Sigmoid colon (tissue), 7 donors: ENCODE data around the gene ATXN7L3. TPM values are rescaled to one million over a fixed set of nuclear protein-coding genes. Genes with fewer than 3 reads are reported as not detected.

Source experiments
- DNase-seq: peaks from one replicate; pipeline ENCODE4 v3.0.0-alpha.2; 2019
- H3K27ac ChIP-seq, 4 donors: fragments of 200-600 bp; sonication (generic); one replicate each; pipeline ENCODE4 v1.5.1; 2016 to 2019; ENCODE audit warnings: mild to moderate bottlenecking in 1 of 4
- H3K27me3 ChIP-seq, 3 donors: fragments of 200-600 bp; sonication (generic); one replicate each; pipeline ENCODE4 v1.5.1; 2019; ENCODE audit warnings: mild to moderate bottlenecking in 1 of 3
- H3K36me3 ChIP-seq, 4 donors: fragments of 200-600 bp; sonication (generic); one replicate each; pipeline ENCODE4 v1.5.1; 2016 to 2019
- H3K4me1 ChIP-seq, 4 donors: fragments of 200-600 bp; sonication (generic); one replicate each; pipeline ENCODE4 v1.5.1; 2017 to 2019
- H3K4me3 ChIP-seq, 4 donors: fragments of 200-600 bp; sonication (generic); one replicate each; pipeline ENCODE4 v1.5.1; 2017 to 2019; ENCODE audit warnings: mild to moderate bottlenecking in 2 of 4, moderate library complexity in 1 of 4
- H3K9me3 ChIP-seq, 4 donors: fragments of 200-600 bp in 3 of 4; sonication (generic) in 3 of 4; one replicate each; pipeline versions ENCODE4 v1.5.1 to v1.6.1; 2013 to 2019
- EP300 ChIP-seq, 4 donors: sonication (generic); formaldehyde crosslinking; IDR thresholded peaks; one replicate each; pipeline ENCODE4 v1.6.1; 2017; ENCODE audit warnings: antibody characterized with exemption in 4 of 4
- POLR2A ChIP-seq, 2 donors: fragments of 450-650 bp; IDR thresholded peaks; one replicate each; pipeline ENCODE4 v1.6.1; 2016; ENCODE audit warnings: antibody characterized with exemption in 2 of 2, mild to moderate bottlenecking in 2 of 2, moderate library complexity in 2 of 2
- POLR2AphosphoS5 ChIP-seq, 4 donors: sonication (generic); formaldehyde crosslinking; IDR thresholded peaks; one replicate each; pipeline ENCODE4 v1.6.1; 2017; ENCODE audit warnings: antibody characterized with exemption in 4 of 4
- WGBS, 2 donors: extraction: QIAGEN DNeasy Blood & Tissue Kit; methylation state at CpG; one replicate each; pipeline ENCODE4 v1.1.7; 2013; 5-methylcytosine and 5-hydroxymethylcytosine counted together
- intact Hi-C: fragments of 100-400 bp; cut with DNase I; formaldehyde crosslinking; loops from one replicate; pipeline ENCODE4 v1.15.1; 2023
- polyA plus RNA-seq, 3 donors: library from polyadenylated mRNA; stranded (reverse); fragments of 200-250 nt; gene quantifications; one replicate each; pipeline ENCODE4 v1.2.3, GENCODE V29; 2013
- total RNA-seq, 4 donors: library from RNA; depleted of rRNA; stranded (reverse); fragments of >200 nt; gene quantifications; one replicate each; pipeline ENCODE4 v1.1.0, GENCODE V29; 2016
- TF ChIP-seq, protein P1 (sequence below), 4 experiments: fragments of 450-650 bp in 3 of 4; fragments of 200-600 bp in 1 of 4; IDR thresholded peaks; one replicate each; pipeline ENCODE4 v1.5.1; 2016 to 2019; ENCODE audit warnings: antibody characterized with exemption in 4 of 4, mild to moderate bottlenecking in 3 of 4, moderate library complexity in 2 of 4
- donor health status: healthy with polysubstance abuse.
- donor health status: Bipolar disorder and iron deficiency.
- donor health status: healthy.

Gene ATXN7L3
- total and polyA plus RNA-seq, 7 donors, result 26.4 to 59.8 (median 36.6) TPM

DNA sequence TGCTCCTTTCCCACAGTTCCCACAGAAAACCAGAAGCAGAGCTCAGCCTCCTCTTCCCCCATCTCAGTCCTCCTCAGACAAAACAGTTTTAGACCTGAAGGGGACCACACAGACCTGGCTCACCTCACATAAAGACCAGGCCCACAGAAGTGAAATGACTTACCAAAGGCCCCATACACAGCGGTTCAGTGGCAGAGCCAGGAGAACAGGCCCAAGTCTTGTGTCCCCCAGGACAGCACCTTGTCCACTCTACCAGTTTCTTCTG, 14.5 kb upstream of the ATXN7L3 start:
- DNase-seq, result no peak
- intact Hi-C loops, result loop anchor here (5.0 to 10.0 kb wide), 2 partner anchors 133 to 291 kb away; partner anchors contain the start of genes GPATCH8 and GRN
- Histone ChIP-seq H3K4me1 (peaks cover 0 to 60% (median 34%) of the 10 kb centered on the region in 4 donors), H3K4me3 (no peak overlapping the region), H3K27me3 (no peaks in the 10 kb centered on the region), H3K36me3 (peaks cover 25 to 63% (median 44%) of the 10 kb centered on the region in 4 donors), H3K9me3 (no peaks in the 10 kb centered on the region), H3K27ac (no peak overlapping the region)
- TF ChIP-seq POLR2A (IDR thresholded peaks at IDR 0.05) (no peak), EP300 (IDR thresholded peaks at IDR 0.05) (no peak), POLR2AphosphoS5 (IDR thresholded peaks at IDR 0.05) (no peak)
- TF ChIP-seq, protein P1, sequence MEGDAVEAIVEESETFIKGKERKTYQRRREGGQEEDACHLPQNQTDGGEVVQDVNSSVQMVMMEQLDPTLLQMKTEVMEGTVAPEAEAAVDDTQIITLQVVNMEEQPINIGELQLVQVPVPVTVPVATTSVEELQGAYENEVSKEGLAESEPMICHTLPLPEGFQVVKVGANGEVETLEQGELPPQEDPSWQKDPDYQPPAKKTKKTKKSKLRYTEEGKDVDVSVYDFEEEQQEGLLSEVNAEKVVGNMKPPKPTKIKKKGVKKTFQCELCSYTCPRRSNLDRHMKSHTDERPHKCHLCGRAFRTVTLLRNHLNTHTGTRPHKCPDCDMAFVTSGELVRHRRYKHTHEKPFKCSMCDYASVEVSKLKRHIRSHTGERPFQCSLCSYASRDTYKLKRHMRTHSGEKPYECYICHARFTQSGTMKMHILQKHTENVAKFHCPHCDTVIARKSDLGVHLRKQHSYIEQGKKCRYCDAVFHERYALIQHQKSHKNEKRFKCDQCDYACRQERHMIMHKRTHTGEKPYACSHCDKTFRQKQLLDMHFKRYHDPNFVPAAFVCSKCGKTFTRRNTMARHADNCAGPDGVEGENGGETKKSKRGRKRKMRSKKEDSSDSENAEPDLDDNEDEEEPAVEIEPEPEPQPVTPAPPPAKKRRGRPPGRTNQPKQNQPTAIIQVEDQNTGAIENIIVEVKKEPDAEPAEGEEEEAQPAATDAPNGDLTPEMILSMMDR (IDR thresholded peaks at IDR 0.05), result no peak
- 93 to 98% methylated on average over 1 of the region's 1 CpG for WGBS, 2 donors

DNA sequence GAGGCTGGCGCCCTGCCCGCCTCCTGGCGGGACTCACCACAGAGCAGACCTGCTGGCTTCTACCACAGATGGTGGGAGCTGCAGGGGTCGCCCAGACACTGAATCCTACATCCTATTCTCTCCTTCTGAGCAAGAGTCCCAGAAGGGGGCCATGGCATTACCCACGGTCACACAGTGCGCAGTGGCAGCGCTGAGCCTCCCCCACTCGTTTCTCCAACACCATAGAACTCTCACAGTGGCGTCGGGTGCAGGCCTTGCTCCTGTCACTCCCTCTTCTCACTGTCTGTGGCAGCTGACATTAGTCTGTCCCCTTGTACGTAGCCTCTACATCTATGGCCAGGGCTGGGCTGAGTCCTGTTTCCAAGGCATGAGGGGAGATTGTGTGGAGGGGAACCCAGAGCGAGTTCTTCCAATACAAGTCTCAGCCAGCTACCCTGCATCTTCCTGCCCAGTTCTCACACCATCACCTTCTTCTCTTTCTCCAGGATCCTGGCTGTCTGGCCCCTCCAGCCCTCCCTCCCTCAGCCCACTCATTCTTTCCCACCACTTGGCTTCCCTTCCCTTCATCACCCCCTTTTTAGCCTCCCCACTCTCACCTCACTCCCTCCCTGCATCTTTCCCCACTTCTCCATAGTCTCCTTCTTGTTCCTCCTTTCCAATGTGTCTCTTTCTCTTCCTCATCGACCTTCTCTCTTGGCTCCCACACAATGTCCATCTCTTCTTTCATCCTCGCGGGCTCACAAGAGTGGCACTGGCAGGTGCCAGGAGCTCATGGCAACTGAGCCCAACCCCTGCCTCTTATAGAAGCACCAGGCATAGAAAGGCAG, 13.9 kb upstream of the ATXN7L3 start:
- intact Hi-C loops, result loop anchor here (5.0 to 10.0 kb wide), 2 partner anchors 134 to 291 kb away; partner anchors contain the start of genes GPATCH8 and GRN
- Histone ChIP-seq H3K4me3 (no peak overlapping the region), H3K9me3 (no peaks in the 10 kb centered on the region), H3K27me3 (no peaks in the 10 kb centered on the region), H3K27ac (no peak overlapping the region), H3K4me1 (peaks cover 0 to 60% (median 34%) of the 10 kb centered on the region in 4 donors), H3K36me3 (peaks cover 27 to 69% (median 49%) of the 10 kb centered on the region in 4 donors)
- no peak for DNase-seq
- TF ChIP-seq POLR2A (IDR thresholded peaks at IDR 0.05), result no peak
- TF ChIP-seq, protein P1 (IDR thresholded peaks at IDR 0.05), result no peak
- TF ChIP-seq EP300 (IDR thresholded peaks at IDR 0.05), result no peak
- 89 to 90% methylated on average over 15 of the region's 15 CpGs for WGBS, 2 donors

DNA sequence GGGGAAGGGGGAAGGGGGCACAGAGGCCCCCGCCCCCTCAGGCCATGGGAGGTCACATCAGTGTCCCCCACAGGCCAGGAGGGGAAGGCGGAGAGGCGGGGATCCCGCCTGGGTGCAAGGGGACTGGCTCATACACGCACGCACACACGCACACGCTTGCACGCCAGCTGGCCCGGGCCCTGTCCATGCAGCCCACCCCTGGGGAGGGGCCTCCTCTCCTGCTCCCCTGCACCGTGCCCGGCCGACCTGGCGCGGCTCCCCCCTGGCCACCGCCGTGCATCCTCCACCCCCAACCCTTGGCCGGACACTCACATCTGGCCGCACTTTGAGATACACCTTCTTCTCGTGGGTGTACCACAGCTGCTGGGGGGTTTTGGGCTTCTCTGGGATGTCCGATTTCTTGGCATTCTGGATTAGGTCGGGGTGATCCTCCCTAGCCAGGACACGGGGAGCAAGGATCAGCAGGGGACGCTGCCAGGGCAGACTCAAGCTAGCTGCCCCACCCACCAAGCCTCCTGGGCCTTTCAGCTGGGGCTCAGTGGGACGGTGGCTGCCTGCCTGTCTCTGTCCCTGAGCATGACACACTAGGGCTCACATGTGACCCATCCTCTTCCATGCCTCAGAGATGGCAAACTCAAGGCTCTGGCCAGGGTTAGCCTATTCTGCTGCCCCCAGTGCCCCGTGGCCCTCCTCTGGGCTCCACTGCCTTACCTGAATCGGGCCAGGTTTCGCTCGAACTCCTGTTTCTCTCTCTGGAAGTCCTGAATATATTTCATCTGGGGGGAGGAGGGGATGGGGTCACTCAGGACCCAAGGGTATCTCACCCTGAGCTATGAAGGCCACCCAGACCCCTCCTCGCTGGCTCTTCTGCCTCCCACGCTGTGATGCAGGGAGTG, 13.1 kb upstream of the ATXN7L3 start:
- Histone ChIP-seq H3K4me3 (no peak overlapping the region), H3K9me3 (no peaks in the 10 kb centered on the region), H3K4me1 (peaks cover 0 to 54% (median 29%) of the 10 kb centered on the region in 4 donors), H3K36me3 (peaks cover 32 to 77% (median 54%) of the 10 kb centered on the region in 4 donors), H3K27ac (no peak overlapping the region), H3K27me3 (no peaks in the 10 kb centered on the region)
- intact Hi-C loops, result loop anchor here (5.0 to 10.0 kb wide), 2 partner anchors 135 to 292 kb away; partner anchors contain the start of genes GPATCH8 and GRN
- TF ChIP-seq EP300 (IDR thresholded peaks at IDR 0.05) (no peak), POLR2AphosphoS5 (IDR thresholded peaks at IDR 0.05) (no peak)
- TF ChIP-seq, protein P1 (IDR thresholded peaks at IDR 0.05), result no peak
- 82 to 84% methylated on average over 31 of the region's 31 CpGs for WGBS, 2 donors
- no peak for DNase-seq

DNA sequence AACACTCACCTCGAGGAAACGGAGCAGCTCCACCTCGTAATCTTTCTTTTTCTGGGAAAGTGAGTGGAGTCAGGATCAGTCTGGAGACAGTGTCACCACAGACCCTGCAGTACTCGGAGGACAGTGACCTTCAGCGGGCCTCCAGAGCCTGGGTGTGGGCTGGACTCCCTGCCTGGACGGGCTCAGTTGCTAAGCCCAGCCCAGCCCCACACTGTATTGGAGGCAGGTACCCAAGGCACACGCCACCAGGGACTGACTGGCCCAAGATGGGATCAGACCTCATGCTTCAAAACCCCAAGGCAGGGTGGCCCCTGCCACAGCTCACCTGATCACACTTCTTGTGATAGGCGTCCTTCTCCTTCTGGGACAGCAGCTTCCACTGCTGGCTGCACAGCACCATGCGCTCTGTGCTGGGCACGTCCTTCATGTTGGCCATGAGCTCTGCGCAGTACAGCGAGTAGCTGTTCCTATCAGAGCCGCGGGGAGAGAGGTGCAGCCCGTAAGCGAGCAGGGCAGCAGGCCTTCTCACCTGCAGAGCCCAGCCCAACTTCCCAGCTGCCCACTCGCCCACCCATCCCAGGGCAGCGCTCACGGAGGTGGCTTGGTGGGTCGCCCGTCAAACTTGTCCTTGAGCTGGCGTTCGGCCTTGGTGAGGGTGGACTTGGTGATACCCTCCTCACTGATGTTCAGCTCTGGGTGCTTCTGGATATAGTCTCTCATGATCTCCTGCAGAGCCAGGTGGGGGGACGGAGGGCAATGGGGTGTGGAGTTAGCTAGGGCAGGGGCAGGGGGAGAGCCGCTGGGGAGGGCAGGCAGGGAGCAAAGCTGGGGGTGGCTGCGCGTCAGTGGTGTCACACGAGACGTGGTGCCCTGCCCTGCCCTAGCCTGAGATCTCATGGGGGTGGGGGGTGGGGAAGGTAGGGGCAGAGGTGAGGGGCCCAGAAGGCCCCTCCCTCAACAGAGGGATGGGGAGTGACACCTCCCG, 11.9 kb upstream of the ATXN7L3 start:
- H3K27ac ChIP-seq, result peak overlapping the region in 3 of 4 donors; percentile 65 to 74 (median 70)
- DNase-seq, result no peak
- 91 to 92% methylated on average over 30 of the region's 30 CpGs for WGBS, 2 donors
- H3K4me3 ChIP-seq, result no peak overlapping the region
- no peaks in the 10 kb centered on the region for H3K27me3 ChIP-seq
- TF ChIP-seq POLR2A (IDR thresholded peaks at IDR 0.05) (no peak), EP300 (IDR thresholded peaks at IDR 0.05) (no peak), POLR2AphosphoS5 (IDR thresholded peaks at IDR 0.05) (no peak)
- TF ChIP-seq, protein P1 (IDR thresholded peaks at IDR 0.05), result no peak
- peaks cover 0 to 43% (median 17%) of the 10 kb centered on the region in 4 donors for H3K4me1 ChIP-seq
- intact Hi-C loops, result loop anchor here (5.0 to 10.0 kb wide), 2 partner anchors 136 to 293 kb away; partner anchors contain the start of genes GPATCH8 and GRN
- no peaks in the 10 kb centered on the region for H3K9me3 ChIP-seq
- H3K36me3 ChIP-seq, result peaks cover 32 to 81% (median 63%) of the 10 kb centered on the region in 4 donors
